Cardiac muscle cell (in vitro differentiated cells and primary cell): ENCODE data around the gene JARID2. TPM values are rescaled to one million over a fixed set of nuclear protein-coding genes. Genes with fewer than 3 reads are reported as not detected.

Experiments used
- DNase-seq, 2 donors: peaks; one replicate each; pipeline versions ENCODE4 v3.0.0 to v3.0.0-alpha.2; 2010 to 2017; ENCODE audit warnings: low read depth in 1 of 2, low spot score in 1 of 2
- H3K27ac ChIP-seq: fragments of 200-600 bp; sonication (generic); 2 replicates; pipeline ENCODE4 v1.5.1; 2016
- H3K27me3 ChIP-seq: fragments of 200-600 bp; sonication (generic); 2 replicates; pipeline ENCODE4 v1.6.0; 2016; ENCODE audit warnings: control low read depth
- H3K36me3 ChIP-seq: fragments of 200-600 bp; sonication (generic); 2 replicates; pipeline ENCODE4 v1.5.1; 2016; ENCODE audit warnings: control low read depth
- H3K4me1 ChIP-seq: fragments of 200-600 bp; sonication (generic); 2 replicates; pipeline ENCODE4 v1.8.1; 2017; ENCODE audit warnings: low read depth, mild to moderate bottlenecking, mixed run types
- H3K4me3 ChIP-seq: fragments of 200-600 bp; sonication (generic); 2 replicates; pipeline ENCODE4 v1.5.1; 2016; ENCODE audit warnings: mild to moderate bottlenecking
- H3K9me3 ChIP-seq: fragments of 200-600 bp; sonication (generic); 2 replicates; pipeline ENCODE4 v1.5.1; 2017; ENCODE audit warnings: low read depth, mild to moderate bottlenecking, control low read depth
- CTCF ChIP-seq: IDR thresholded peaks from 2 replicates; pipeline ENCODE4 v1.5.1; 2012; ENCODE audit warnings: low read depth, mild to moderate bottlenecking, low read length
- polyA plus RNA-seq: library from polyadenylated mRNA; unstranded; fragments of >200 nt; fragmentation: Nextera tagmentation; extraction: Ambion mirVana; gene quantifications from 2 replicates; pipeline ENCODE4 v1.2.1, GENCODE V29; 2016
- total RNA-seq: library from RNA; depleted of rRNA; stranded (reverse); fragments of >200 nt; gene quantifications from 2 replicates; pipeline ENCODE4 v1.2.3, GENCODE V29; 2016

JARID2 gene
- total and polyA plus RNA-seq, 2 experiments from 2014 or later, result 9.7 to 26.4 TPM

DNA sequence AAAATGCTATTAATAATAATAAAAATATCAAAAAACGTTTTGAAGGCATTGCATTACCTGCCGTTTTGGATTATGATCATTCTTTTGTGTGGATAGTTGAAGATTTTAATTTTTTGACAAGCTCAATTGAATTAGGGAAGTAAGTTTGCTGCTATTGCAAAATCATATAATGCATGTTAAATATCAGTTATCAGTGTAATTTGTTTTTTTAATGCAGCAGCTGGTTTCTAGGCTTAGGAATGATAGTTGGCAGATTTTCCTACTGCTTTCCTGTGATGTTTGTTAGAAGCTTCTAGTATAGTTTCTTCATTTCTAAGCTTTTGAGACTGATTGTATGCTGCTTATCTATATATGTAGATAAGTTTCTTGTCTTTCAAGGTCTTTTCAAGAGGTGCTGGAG, 99.0 kb downstream of the JARID2 start:
- H3K4me1 ChIP-seq, result peaks cover 35% of the 10 kb centered on the region
- no peak for TF ChIP-seq CTCF
- no peak for DNase-seq
- H3K27ac ChIP-seq, result peak overlapping the region; percentile 2
- H3K27me3 ChIP-seq, result no peaks in the 10 kb centered on the region
- no peaks in the 10 kb centered on the region for H3K9me3 ChIP-seq
- H3K4me3 ChIP-seq, result no peak overlapping the region
- H3K36me3 ChIP-seq, result no peaks in the 10 kb centered on the region

- peaks cover 26% of the 10 kb centered on the region for H3K4me1 ChIP-seq
These were observed 100.4 kb downstream of the JARID2 start for GRCh38 chr6:15346315-15346714.

GRCh38 chr6:15348528-15348927, 102.7 kb downstream of the JARID2 start:
- no peak for TF ChIP-seq CTCF
- no peaks in the 10 kb centered on the region for H3K9me3 ChIP-seq
- H3K4me3 ChIP-seq, result no peak overlapping the region
- H3K36me3 ChIP-seq, result no peaks in the 10 kb centered on the region
- DNase-seq, result no peak
- peaks cover 26% of the 10 kb centered on the region for H3K4me1 ChIP-seq
- no peaks in the 10 kb centered on the region for H3K27me3 ChIP-seq
- H3K27ac ChIP-seq, result no peak overlapping the region

More at GRCh38 chr6:15346315-15346714, 100.4 kb downstream of the JARID2 start:
- H3K36me3 ChIP-seq, result no peaks in the 10 kb centered on the region
- no peak for DNase-seq
- no peak overlapping the region for H3K27ac ChIP-seq
- H3K27me3 ChIP-seq, result no peaks in the 10 kb centered on the region
- TF ChIP-seq CTCF, result no peak
- no peak overlapping the region for H3K4me3 ChIP-seq
- no peaks in the 10 kb centered on the region for H3K9me3 ChIP-seq

- Histone ChIP-seq H3K27me3 (no peaks in the 10 kb centered on the region), H3K36me3 (no peaks in the 10 kb centered on the region), H3K4me1 (peaks cover 20% of the 10 kb centered on the region), H3K4me3 (no peak overlapping the region), H3K27ac (no peak overlapping the region), H3K9me3 (no peaks in the 10 kb centered on the region)
- no peak for TF ChIP-seq CTCF
- DNase-seq, result no peak
These were observed 103.5 kb downstream of the JARID2 start for GRCh38 chr6:15349379-15349778.

- Histone ChIP-seq H3K9me3 (no peaks in the 10 kb centered on the region), H3K27ac (no peak overlapping the region), H3K4me1 (peaks cover 9% of the 10 kb centered on the region), H3K4me3 (no peak overlapping the region), H3K36me3 (no peaks in the 10 kb centered on the region), H3K27me3 (no peaks in the 10 kb centered on the region)
- no peak for TF ChIP-seq CTCF
- DNase-seq, result peak in 1 of 2 donors; percentile 56
These were observed 104.7 kb downstream of the JARID2 start for GRCh38 chr6:15350386-15351083.

- Histone ChIP-seq H3K36me3 (no peaks in the 10 kb centered on the region), H3K9me3 (no peaks in the 10 kb centered on the region), H3K4me1 (peaks cover 11% of the 10 kb centered on the region), H3K27me3 (no peaks in the 10 kb centered on the region), H3K27ac (no peak overlapping the region), H3K4me3 (no peak overlapping the region)
- no peak for TF ChIP-seq CTCF
- DNase-seq, result peak in 1 of 2 donors; percentile 86
These were observed 105.8 kb downstream of the JARID2 start for GRCh38 chr6:15351631-15352030.
